Measurements from ENCODE around the gene DTNA.

DNA sequence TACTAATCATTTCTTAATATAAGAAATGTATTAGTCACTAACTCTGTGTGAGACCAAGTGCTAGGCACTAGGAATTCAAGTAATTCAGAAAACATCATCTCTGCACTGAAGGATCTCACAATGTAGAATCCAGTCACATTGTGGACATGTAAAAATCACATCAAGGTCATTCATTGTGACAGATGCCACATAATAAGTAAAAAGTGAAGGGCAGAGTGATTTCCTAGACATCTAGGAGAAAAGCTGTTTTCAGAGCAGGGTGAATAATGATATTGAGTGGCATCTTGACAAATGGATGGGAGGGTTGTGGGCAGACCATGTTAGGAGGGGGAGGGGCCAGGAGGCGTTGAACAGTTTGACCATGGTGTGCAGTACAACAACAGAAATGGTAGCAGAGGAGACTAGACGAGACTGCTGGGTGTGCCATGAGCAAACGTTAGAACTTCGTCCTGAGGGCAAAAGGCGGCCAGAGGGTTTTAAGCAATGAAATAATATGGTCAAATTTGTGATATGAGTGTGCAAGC is 93.8 kb downstream of the DTNA start:
- TF ChIP-seq, protein P1, sequence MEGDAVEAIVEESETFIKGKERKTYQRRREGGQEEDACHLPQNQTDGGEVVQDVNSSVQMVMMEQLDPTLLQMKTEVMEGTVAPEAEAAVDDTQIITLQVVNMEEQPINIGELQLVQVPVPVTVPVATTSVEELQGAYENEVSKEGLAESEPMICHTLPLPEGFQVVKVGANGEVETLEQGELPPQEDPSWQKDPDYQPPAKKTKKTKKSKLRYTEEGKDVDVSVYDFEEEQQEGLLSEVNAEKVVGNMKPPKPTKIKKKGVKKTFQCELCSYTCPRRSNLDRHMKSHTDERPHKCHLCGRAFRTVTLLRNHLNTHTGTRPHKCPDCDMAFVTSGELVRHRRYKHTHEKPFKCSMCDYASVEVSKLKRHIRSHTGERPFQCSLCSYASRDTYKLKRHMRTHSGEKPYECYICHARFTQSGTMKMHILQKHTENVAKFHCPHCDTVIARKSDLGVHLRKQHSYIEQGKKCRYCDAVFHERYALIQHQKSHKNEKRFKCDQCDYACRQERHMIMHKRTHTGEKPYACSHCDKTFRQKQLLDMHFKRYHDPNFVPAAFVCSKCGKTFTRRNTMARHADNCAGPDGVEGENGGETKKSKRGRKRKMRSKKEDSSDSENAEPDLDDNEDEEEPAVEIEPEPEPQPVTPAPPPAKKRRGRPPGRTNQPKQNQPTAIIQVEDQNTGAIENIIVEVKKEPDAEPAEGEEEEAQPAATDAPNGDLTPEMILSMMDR (IDR thresholded peaks at IDR 0.05) = no peak
- TF ChIP-seq POLR2A (IDR thresholded peaks at IDR 0.05) = no peak
- no peak for TF ChIP-seq POLR2AphosphoS5 (IDR thresholded peaks at IDR 0.05; ENCODE audit: insufficient read depth in 1 of 2, low read depth in 1 of 2)

Data from vagina (tissue), 2 donors.